NAMALWA (cell line): Measurements from ENCODE around the gene FARP1.

Source experiments
- DNase-seq: peaks from one replicate; pipeline ENCODE4 v3.0.0-alpha.2; 2015; ENCODE audit warnings: low spot score

The FARP1 gene

GRCh38 chr13:98142380-98143156 is at the start of gene FARP1:
Gene FARP1, plus strand, starts transcription at chr13:98143094. Its CDS starts 70,149 bp downstream, at chr13:98213243.
- DNase-seq: no peak

- DNase-seq: no peak
Observed at GRCh38 chr13:98094678-98095266, 48.1 kb upstream of the FARP1 start.

- DNase-seq: no peak
Observed at GRCh38 chr13:98096059-98096458, 46.8 kb upstream of the FARP1 start.

GRCh38 chr13:98097749-98098148 is 45.1 kb upstream of the FARP1 start:
- no peak for DNase-seq

- DNase-seq: no peak
Observed at GRCh38 chr13:98098516-98098915, 44.4 kb upstream of the FARP1 start.

GRCh38 chr13:98099627-98100026 is 43.3 kb upstream of the FARP1 start:
- DNase-seq: no peak

- no peak for DNase-seq
Observed at GRCh38 chr13:98100481-98100880, 42.4 kb upstream of the FARP1 start.

GRCh38 chr13:98103531-98103930 is 39.4 kb upstream of the FARP1 start:
- DNase-seq: no peak

- no peak for DNase-seq
Observed at GRCh38 chr13:98103942-98104880, 38.7 kb upstream of the FARP1 start.

GRCh38 chr13:98105929-98106336 is 37.0 kb upstream of the FARP1 start:
- DNase-seq: no peak

- DNase-seq: no peak
Observed at GRCh38 chr13:98108341-98108740, 34.6 kb upstream of the FARP1 start.

GRCh38 chr13:98109226-98109853 is 33.6 kb upstream of the FARP1 start:
- DNase-seq: no peak

- DNase-seq: no peak
Observed at GRCh38 chr13:98110749-98111148, 32.1 kb upstream of the FARP1 start.

- DNase-seq: no peak
Observed at GRCh38 chr13:98111168-98112098, 31.5 kb upstream of the FARP1 start.

GRCh38 chr13:98112456-98112855 is 30.4 kb upstream of the FARP1 start:
- DNase-seq: no peak

- no peak for DNase-seq
Observed at GRCh38 chr13:98118865-98119264, 24.0 kb upstream of the FARP1 start.

GRCh38 chr13:98123176-98123575 is 19.7 kb upstream of the FARP1 start:
- DNase-seq: no peak

GRCh38 chr13:98129059-98129746 is 13.7 kb upstream of the FARP1 start:
- DNase-seq: no peak

- DNase-seq: peak; percentile 54
Observed at GRCh38 chr13:98133946-98134345, 8.9 kb upstream of the FARP1 start.

GRCh38 chr13:98134901-98135300 is 8.0 kb upstream of the FARP1 start:
- no peak for DNase-seq
